HG02938 (cell line): ENCODE results near the gene HPCAL4.

ENCODE experiments used
- ATAC-seq: cut with Tn5 transposase; IDR thresholded peaks from one replicate; pipeline ENCODE4 v1.9.1; 2021; ENCODE audit warnings: mild to moderate bottlenecking, moderate library complexity; ENCODE audit not compliant: unreplicated experiment

The HPCAL4 gene

DNA sequence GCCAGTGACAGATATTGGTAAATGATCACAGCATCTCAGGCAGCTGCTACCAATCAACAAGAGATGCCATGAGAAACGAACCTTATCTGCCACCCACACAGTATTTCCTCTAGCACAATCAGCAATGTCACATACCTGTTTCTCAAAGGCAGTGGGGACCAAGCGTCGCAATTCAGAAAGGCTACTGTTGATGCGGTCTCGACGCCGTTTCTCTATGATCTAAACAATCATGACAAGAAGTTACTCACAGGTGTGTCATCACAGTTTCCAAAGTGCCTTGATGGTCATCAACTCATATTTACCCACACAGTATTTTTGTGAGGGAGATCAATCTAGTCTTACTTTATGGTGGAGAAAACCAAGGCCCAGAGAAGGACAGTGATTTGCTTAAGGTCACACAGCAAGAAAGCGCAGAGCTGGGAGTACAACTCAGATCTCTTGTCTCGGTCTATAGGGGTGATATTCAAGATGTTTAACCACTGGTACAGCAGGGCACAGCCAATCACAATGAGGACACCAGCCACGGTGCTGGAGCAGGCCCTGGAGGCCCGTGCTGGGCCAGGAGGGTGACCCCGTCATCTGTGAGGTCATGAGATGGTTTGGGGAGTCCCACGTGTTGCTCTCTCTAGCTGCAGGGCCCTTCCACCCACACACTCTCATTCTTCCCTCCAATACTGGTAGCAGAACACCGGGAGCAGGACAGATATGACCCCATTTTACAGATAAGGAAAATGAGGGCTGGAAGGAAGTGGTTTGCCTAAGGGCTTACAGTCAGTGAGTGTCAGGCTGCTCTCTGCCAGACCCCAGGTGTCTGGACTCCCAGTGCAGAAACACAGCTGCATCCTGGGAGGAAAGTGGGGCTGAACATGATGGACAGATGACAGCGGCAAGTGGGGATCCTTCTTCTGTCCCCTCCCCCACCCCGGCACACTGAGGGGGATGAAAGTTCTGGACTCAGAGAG lies 59.6 kb downstream of the HPCAL4 start:
- no peak for ATAC-seq

GRCh38 chr1:39628807-39629350 lies 62.4 kb downstream of the HPCAL4 start:
- ATAC-seq: no peak
